ENCODE results near the gene EPS8L3.
A peak's percentile ranks its signal among the peaks of the same experiment; 100 is the strongest.
"Not testable (repeated sequence)": the region's sequence is repeated elsewhere in the genome, so short reads cannot be mapped to it uniquely, and the experiment has no call there.

The EPS8L3 gene

DNA sequence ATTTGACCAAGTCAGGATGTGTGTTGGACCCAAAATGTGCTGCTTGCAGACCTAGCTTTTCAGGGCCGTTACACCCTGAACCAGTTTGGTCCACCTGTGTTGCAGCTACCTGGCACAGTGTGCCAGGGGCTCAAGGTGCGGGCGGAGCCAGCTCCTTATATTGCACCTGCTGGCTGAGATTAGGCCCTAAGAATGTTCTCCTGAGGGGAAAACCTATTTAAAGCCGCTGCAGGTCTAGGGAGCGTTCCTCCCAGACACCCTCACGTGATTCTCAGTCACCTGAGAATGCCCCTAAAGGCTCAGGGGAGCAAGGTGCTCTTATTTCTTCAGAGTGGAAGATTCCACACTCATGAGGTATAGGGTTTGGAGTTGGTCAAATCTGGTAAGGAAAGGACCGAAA, 34.9 kb downstream of the EPS8L3 start:
- DNase-seq, result no peak

DNA sequence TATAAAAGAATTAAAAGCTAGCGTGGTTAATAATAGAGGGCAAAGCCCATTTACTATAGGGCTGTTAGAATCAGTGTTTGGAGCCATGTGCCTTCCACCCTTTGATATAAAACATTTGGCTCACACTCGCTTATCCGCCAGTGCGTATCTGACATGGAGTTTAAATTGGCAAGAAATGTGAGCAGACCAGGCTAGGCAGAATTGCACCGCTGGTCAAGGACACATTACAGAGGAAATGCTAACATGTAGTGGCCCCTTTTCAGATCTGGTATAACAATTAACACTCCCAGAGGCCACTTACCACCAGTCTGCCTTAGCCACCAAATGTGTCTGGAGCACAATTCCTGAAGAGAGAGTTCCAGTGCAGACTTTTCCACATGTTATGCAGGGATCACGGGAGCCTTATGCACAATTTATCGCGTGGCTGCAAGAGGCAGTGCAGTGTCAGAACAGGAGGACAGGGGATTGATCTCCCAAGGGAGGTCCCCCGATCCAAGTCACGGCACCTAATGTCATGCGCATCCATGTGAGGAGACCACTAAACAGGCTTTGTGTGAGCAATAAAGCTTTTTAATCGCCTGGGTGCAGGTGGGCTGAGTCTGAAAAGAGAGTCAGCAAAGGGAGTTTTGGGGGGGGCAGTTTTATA, 36.9 kb downstream of the EPS8L3 start:
- no peak for DNase-seq

DNA sequence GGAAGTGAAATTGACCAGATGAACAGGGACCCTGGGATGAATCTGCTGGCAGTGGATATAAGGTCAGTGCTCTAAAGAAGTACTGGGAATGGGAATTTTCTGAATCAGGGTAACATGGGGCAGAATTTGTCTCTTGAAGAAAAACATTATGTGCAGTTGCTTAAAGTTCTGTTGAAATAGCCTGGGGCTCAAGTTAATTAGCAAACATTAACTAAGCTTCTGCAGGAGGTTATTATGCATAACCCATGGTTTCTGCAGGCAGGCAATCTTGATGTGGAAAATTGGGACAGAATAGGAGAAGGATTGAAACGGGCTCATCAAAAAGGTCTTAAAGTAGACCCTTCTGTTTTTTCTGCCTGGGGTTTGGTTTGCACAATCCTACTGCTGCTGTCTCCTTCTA, 37.7 kb downstream of the EPS8L3 start:
- no peak for DNase-seq

DNA sequence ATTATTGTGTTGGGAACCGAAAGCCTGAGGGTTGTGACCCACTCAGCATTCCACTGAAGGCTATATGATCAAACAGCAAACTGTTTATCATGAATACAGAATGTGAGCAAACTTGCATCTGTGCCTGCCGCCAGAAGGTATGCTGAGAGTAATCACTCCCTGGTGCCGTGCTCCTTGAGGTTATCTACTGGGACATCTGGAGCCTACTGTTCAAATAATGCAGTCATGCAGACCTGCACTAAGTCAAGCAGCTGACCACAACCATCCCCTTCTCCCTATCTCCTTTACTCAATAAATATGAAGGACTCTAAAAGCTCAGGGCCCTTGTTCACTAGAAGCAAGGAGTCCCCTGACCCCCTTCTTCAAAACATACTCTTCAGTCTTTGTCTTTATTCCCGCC, 38.2 kb downstream of the EPS8L3 start:
- DNase-seq, result no peak

GRCh38 chr1:109724933-109725332, 38.8 kb downstream of the EPS8L3 start:
- no peak for DNase-seq

GRCh38 chr1:109722908-109723691, 40.6 kb downstream of the EPS8L3 start:
- DNase-seq, result no peak

- DNase-seq, result no peak
These were observed 41.8 kb downstream of the EPS8L3 start for GRCh38 chr1:109721971-109722370.

DNA sequence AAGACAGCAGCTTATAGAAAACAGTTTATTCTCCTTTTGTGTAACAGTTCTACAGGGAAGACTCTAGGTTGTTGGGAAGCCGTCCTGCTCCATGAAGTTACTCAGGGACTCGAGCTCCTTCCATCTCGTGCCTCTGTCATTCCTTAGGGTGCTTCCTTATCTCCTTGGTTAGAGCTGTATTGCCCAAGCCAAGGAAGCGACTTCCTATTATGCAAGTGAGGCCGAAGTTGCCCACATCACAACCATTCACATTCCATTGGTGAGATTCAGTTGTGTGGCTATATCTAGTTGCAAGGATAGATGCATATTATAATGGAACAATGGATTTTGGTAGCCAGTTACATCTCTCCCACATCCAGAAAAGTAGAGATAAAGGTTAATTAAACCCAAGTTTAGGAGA, 42.7 kb downstream of the EPS8L3 start:
- no peak for DNase-seq

- DNase-seq, result no peak
These were observed 44.3 kb downstream of the EPS8L3 start for GRCh38 chr1:109719337-109719837.

- DNase-seq, result peak in 1 of 2 experiments; percentile 11
These were observed 45.2 kb downstream of the EPS8L3 start for GRCh38 chr1:109718495-109718894.

DNA sequence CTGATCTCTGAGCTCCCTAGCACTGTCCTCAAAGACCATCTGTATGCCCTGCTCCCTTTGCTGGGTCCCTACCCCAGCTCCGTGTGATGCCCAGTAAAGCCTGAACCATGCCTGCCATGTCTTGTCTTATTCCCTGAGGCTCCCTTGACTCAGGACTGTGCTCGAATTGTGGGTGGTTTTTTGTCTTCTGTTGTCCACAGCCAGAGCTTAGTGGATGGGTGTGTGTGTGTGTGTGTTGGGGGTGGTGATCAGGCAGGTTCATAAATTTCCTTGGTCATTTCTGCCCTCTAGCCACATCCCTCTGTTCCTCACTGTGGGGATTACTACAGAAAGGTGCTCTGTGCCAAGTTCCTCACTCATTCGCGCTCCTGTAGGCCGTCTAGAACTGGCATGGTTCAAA, 46.0 kb downstream of the EPS8L3 start:
- no peak for DNase-seq

DNA sequence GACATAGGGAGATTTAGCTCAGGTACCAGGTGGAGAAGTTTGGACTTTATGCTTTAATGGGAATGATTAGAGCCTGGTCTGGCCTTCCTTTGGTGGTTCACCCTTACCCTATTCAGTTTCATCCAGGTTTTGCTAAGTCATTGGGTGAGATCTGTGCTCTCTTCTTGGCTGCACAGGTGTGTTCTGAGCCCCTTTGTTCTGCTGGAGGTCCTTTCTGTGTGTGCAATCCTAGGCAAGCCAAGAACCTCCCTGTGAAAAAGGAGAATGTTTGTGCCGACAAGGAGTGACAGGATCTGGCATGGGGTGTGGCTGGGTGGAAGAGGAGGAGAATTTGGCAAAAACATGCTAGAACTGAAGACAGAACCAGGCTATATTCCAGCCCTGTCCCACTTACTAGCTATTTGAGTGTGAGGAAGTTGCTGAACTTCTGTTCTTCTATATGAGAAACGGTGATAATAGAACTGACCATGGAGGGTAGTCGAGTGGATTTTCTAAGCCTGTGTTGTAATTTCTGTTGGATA, 47.1 kb downstream of the EPS8L3 start:
- no peak for DNase-seq

DNA sequence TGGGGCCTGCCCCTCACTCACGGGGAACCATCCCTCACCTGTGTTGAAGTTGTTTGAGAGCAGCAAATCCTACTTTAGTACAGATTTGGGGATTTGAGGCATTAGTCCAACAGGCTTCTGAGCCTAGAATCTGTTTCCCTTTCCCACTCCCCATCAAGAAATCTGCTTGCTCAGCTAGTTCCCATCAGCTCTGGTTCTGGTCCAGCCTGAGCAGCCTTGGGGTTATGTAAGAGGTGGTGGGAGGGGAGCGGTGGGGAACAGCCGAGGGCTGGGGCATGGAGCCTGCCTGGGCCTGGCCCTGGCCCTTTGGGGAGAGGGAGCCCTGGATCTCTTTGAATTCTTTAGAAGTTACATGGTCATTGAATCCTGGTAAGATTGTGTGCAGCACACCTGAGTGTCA, 47.6 kb downstream of the EPS8L3 start:
- no peak for DNase-seq

GRCh38 chr1:109714661-109715372, 48.9 kb downstream of the EPS8L3 start:
- no peak for DNase-seq

GRCh38 chr1:109713636-109714035, 50.1 kb downstream of the EPS8L3 start:
- no peak for DNase-seq

DNA sequence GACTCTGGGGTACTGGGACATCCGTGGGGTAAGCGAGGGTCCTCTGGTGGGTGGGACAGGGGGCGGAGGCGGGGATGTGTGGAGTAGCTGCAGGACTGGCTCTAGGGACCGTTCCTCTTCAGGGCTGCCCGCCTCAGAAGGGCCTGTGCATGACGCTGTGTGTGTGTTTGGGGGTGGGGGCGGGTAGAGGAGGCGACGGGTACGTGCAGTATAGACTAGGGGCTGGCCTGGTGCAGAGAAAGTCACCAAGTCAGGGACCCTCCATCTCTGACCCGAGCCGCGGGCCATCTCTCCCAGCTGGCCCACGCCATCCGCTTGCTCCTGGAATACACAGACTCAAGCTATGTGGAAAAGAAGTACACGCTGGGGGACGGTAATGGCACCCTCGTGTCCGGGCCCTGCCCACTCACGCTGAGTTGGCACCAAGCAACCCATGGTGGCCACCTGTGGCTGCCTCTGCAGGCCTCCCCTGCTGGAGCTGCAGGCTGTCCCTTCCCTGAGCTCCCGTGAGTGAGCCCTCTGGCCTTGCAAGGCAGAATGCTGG, 51.3 kb downstream of the EPS8L3 start:
- no peak for DNase-seq

DNA sequence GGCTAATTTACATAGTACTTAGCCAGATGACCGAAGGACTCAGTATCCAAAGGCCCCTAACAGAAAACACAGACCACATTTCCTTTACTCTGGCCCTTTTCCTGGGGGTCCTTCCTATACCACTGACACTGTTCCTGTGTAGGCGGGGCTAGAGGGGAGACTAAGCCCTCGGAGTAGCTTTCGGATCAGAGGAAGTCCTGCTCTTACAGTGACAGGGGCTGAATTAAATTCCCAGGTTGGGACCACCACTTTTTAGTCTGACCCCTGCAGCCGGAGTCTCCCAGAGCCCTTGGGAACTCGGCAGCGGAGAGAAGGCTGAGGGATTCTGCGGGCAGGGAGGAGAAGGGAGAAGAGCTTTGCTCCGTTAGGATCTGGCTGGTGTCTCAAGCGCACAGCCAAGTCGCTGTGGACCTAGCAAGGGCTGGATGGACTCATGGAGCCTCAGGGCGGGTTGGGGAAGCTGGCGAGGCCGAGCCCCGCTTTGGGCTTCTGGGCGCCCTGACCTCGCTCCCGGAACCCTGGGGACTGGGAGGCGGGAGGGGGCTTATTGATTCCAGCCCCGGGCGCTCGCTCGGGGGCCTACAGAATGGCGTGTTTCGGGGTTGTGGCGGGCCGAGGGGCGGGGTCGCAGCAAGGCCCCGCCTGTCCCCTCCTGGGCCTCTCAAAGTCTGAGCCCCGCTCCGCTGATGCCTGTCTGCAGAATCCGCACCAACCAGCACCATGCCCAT, 52.0 kb downstream of the EPS8L3 start, which contains the start of gene GSTM5:
TSS of gene GSTM5 (plus strand) at position 659 of the 728 bp plus-strand sequence. CDS start at position 721, 62 bp downstream.
- not testable (repeated sequence) for DNase-seq

DNA sequence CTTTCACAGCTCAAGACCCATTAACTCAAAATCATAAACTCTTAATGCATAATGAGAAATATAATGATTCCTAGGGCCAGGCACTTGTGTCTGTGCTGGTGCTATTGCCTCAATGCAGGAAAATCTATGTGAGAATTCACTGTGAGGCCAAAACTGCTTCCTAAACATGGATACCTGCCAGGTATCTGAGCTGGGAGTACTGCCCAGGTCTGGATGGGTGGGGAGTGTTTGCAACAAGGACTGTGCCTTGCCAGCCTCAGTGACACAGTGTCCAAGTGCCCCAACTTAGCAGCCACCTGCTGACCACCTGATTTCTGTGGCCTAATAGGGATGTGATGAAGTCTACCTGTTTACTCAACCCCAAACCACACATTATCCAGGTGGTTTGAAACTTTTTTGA, 53.9 kb downstream of the EPS8L3 start:
- DNase-seq, result not testable (repeated sequence)

- not testable (repeated sequence) for DNase-seq
These were observed 54.8 kb downstream of the EPS8L3 start for GRCh38 chr1:109708949-109709348.

DNA sequence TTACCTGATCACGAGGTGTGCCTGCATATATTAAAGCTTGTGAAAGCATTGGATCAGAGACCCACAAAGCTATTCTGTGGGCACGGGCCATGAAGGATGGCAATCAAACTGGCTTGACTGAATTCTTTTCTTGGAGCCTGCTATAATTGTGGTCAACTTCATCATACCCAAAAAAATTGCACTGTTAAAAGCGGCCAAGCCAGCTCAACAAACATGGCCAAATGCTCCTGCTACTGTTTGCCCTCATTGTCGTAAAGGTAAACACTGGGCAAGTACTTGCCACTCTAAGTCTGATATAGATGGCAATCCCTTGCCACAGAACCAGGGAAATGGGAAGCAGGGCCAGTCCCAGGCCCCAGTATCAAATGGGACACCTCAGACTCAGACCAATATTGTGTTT, 58.3 kb downstream of the EPS8L3 start:
- no peak for DNase-seq

- DNase-seq, result no peak
These were observed 59.5 kb downstream of the EPS8L3 start for GRCh38 chr1:109704173-109704572.

GRCh38 chr1:109702940-109703339, 60.8 kb downstream of the EPS8L3 start:
- not testable (repeated sequence) for DNase-seq

All from NCI-H1930 (cell line).